Muscle layer of colon (tissue), 2 donors: ENCODE results near the gene CIT.

Experiments
- H3K27ac ChIP-seq: one replicate; pipeline ENCODE4 v1.7.0; 2013; ENCODE audit warnings: low read depth, mild to moderate bottlenecking, low read length, moderate library complexity
- H3K27me3 ChIP-seq, 2 donors: one replicate each; pipeline ENCODE4 v1.7.0; 2013; ENCODE audit warnings: low read length in 2 of 2, mild to moderate bottlenecking in 2 of 2; ENCODE audit not compliant: insufficient read depth in 2 of 2, control insufficient read depth in 1 of 2
- H3K36me3 ChIP-seq: one replicate; pipeline ENCODE4 v1.7.0; 2013; ENCODE audit warnings: mild to moderate bottlenecking, low read length; ENCODE audit not compliant: insufficient read depth
- H3K4me1 ChIP-seq: one replicate; pipeline ENCODE4 v1.7.0; 2013; ENCODE audit warnings: mild to moderate bottlenecking, low read length; ENCODE audit not compliant: insufficient read depth
- H3K4me3 ChIP-seq, 2 donors: one replicate each; pipeline ENCODE4 v1.7.0; 2013; ENCODE audit warnings: low read length in 2 of 2, low read depth in 1 of 2, mild to moderate bottlenecking in 1 of 2, moderate library complexity in 1 of 2
- H3K9ac ChIP-seq: one replicate; pipeline ENCODE4 v1.7.0; 2013; ENCODE audit warnings: low read length
- H3K9me3 ChIP-seq: one replicate; pipeline ENCODE4 v1.7.0; 2013; ENCODE audit warnings: mild to moderate bottlenecking, low read length
- donor health status: abdominal sarcoma.
- donor health status: Adenocarcinoma of cecum.

Gene CIT

DNA sequence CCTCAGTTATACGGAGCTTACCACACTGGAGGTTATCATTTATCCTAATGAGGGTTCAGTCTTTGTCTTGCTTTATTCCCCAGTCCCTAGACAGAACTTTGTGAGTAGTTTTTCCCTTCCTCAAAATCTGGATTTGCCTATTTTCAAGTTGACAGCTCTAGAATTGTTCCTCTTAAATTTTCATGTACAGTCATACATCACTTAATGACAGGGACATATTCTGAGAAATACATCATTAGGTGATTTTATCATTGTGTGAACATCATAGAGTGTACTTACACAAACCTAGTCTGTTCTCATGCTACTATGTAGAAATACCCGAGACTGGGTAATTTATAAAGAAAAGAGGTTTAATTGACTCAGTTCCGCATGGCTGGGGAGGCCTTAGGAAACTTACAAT is 206.1 kb downstream of the CIT start:
- Histone ChIP-seq H3K27ac (no peak overlapping the region), H3K4me3 (no peak overlapping the region), H3K4me1 (peaks cover 24% of the 10 kb centered on the region), H3K27me3 (no peaks in the 10 kb centered on the region), H3K36me3 (peaks cover 46% of the 10 kb centered on the region), H3K9ac (no peak overlapping the region), H3K9me3 (no peaks in the 10 kb centered on the region)

DNA sequence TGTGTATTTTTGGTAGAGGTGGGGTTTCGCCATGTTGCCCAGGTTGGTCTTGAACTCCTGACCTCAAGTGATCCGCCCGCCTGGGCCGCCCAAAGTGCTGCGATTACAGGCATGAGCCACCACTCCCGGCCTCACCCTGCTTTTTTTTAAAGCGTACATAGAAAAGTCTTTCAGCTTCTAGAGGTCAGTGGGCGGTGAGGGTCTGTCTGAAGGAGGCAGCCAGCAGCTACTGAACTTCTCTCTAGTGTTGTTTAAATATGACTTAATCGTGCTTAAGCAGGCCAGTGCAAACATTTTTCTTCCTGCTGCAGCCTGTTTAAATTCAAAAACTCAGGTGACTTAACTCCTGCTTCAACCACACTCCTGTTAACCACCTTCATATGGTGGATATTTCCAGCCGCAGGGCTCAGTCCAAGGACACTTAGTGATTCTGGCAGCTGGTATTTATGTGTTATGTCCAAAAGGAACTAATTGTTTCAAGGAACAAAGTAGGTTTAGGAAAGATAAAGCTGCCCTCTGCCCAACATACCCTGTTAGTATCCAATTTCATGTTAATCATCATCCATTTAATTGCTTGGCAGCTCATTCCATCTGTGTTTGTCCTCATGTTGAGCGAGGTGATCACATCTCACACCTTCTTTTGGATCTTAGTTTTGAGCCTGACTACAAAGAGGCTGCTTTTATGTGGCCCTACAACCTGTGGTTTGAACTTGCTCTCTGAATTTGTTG is 207.2 kb downstream of the CIT start:
- Histone ChIP-seq H3K9ac (no peak overlapping the region), H3K4me3 (no peak overlapping the region), H3K4me1 (peaks cover 24% of the 10 kb centered on the region), H3K9me3 (no peaks in the 10 kb centered on the region), H3K36me3 (peaks cover 35% of the 10 kb centered on the region), H3K27me3 (no peaks in the 10 kb centered on the region), H3K27ac (no peak overlapping the region)

DNA sequence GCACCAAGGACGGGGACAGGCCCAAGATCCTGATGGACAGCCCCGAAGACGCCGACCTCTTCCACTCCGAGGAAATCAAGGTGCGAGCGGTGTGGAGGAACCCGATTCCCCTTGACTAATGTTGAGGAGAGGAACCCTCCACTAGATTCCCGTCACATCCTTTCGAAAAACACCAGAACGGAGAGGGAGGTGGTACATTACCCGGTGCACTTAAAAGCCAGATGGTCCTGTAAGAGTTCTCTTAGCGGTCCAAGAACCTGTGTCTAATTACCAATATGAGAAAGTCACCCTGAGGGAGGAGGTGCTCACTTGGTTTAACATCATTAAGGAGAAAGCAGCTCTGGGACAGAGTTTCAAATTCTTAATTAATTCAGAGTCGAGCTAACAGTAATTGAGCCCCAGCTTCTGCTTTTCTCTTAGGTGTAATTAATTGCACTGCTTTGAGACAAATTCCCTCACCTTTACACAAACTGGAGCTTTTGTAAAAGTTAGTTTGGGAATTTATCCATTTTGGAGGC is 208.7 kb downstream of the CIT start:
- H3K27ac ChIP-seq = peak overlapping the region; percentile 73
- peaks cover 24% of the 10 kb centered on the region for H3K4me1 ChIP-seq
- H3K27me3 ChIP-seq = no peaks in the 10 kb centered on the region
- peak overlapping the region; percentile 91 for H3K9ac ChIP-seq
- H3K36me3 ChIP-seq = peaks cover 19% of the 10 kb centered on the region
- peak overlapping the region; percentile 67 to 94 for H3K4me3 ChIP-seq
- no peaks in the 10 kb centered on the region for H3K9me3 ChIP-seq

DNA sequence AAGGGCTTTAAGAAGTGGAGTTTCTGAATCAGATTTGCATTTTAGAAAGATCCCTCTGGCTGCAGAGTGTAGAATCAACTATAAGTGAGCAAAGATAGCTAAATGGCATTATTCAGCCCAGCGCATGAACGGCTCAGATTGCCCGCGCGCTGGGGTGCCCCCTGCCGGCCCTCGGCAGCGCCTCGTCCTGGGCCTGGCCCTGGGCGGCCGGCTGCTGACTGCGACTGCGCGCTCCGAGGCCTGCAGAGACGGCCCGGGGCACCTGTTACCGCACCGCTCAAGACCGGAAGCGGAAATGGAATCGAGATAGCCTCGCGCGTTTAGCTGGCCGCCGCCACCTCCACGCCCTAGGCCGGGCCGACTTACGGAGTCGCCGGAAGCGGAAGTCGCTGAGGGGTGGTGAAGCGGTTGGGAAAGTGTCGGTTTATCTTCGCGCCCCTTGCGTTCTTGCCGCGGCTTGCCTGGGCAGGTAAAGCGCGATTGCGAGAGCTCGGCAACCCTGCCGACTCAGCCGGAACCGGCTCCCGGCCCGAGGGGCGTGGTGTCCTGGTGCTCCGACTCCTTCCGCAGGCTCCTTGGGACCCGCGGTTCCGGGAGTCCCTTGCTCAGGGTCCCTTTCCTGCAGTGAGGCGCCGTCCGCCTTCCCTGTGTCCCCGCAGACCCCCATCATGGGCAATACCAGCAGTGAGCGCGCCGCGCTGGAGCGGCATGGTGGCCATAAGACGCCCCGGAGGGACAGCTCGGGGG is 209.4 kb downstream of the CIT start, which contains the start of gene PRKAB1:
PRKAB1 (plus strand) TSS at position 557 of the 747 bp plus-strand sequence; CDS start at position 669, 112 bp downstream.
- H3K27me3 ChIP-seq = no peaks in the 10 kb centered on the region
- peaks cover 24% of the 10 kb centered on the region for H3K4me1 ChIP-seq
- no peaks in the 10 kb centered on the region for H3K9me3 ChIP-seq
- H3K27ac ChIP-seq = peak within 1 kb of the TSS; percentile 73
- H3K9ac ChIP-seq = peak within 1 kb of the TSS; percentile 91
- H3K36me3 ChIP-seq = peaks cover 14% of the 10 kb centered on the region
- peak within 1 kb of the TSS; percentile 67 to 94 for H3K4me3 ChIP-seq

DNA sequence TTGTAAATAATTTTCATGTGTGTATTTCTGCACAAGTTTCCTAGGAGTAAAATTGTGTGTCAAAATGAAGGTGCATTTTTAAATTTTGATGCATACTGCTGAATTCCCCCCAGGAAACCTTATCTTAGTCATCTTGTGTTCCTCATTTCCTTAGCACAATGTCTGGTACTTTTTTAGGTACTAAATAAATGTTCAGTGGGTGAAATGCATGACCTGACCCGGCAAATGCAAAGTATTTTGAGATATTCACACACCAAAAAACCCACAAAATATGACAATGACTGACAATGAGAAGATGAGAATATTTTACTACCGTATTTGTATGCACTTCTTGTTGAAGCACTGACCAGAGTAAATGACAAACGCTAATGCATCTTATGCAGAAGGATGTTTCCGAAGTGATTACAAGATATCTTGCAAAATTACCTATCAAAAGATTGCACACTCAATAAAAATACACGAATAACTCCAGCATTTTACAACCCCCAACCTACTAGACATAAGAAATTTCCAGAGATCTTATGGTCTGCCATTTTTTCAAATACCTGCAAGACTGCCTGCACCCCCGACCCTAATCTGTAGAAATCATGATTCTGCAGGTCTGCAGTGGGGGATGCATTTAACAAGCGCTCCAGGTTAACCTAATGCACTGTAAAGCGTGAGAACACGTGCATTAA is 210.1 kb downstream of the CIT start:
- Histone ChIP-seq H3K4me1 (peaks cover 24% of the 10 kb centered on the region), H3K9ac (no peak overlapping the region), H3K4me3 (peak overlapping the region; percentile 67 to 94), H3K27ac (peak overlapping the region; percentile 73), H3K27me3 (no peaks in the 10 kb centered on the region), H3K9me3 (no peaks in the 10 kb centered on the region), H3K36me3 (peaks cover 8% of the 10 kb centered on the region)

DNA sequence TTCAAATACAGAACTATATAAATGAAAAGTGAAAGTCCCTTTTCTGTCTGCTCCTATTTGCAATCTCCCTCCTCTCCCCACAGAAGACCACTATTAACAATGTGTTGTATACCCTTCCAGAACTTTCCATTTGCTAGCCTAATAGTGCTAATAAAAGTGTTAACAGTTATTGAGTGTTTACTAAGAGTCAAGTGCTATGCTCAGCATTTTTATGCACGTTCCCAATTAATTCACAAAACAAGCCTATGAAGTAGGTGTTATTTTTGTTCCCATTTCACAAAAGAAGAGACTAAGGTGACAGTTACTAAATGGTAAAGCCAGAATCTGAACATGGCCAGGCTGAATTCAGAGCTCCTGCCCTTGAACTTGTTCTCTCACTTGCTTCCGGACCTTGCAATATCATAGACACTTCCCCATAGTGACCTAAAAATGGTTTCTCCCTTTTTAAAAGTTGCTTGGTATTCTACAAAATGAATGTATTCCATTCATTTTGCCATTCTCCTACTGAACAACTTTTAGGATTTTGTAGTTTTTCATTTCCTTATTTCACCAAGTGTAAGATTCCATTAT is 210.8 kb downstream of the CIT start:
- peaks cover 24% of the 10 kb centered on the region for H3K4me1 ChIP-seq
- no peaks in the 10 kb centered on the region for H3K27me3 ChIP-seq
- no peak overlapping the region for H3K4me3 ChIP-seq
- no peak overlapping the region for H3K9ac ChIP-seq
- peaks cover under 1% of the 10 kb centered on the region for H3K36me3 ChIP-seq
- no peak overlapping the region for H3K27ac ChIP-seq
- no peaks in the 10 kb centered on the region for H3K9me3 ChIP-seq

DNA sequence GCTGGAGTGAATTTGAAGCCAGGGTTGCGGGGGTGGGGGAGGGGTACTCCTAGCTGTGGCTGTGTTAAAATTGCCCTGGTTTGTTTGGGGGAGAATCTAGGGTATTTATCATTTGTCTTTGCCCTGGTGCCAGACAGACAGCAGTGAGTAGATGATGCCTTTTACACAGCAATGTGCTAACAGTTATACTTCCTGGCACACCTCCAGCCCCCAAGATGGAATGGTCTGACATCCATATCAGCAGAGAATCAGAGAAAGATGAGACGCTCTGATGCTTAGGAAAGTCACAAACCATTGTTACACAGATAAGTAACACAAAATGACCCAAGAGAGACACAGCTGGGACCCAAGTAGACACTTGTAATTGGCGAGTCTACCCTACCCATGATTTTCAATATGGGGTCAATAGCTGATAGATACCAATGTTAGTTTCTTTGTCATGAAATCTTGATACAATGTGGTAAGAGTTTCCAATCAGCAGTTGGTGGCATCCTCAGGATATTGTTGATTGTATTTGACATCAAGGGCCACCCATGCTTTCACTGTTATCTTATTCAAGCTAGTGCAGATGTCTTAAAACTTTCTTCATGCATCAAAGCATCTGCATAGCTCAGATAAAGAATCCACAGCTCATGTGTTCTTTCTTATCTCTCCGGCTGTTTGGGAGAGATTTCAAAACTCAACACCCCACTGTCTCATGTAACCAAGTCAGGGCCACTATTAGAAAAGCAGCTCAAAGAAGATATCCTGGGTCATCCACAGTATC is 211.8 kb downstream of the CIT start:
- H3K27ac ChIP-seq = no peak overlapping the region
- H3K9ac ChIP-seq = no peak overlapping the region
- H3K36me3 ChIP-seq = no peaks in the 10 kb centered on the region
- H3K27me3 ChIP-seq = no peaks in the 10 kb centered on the region
- H3K4me1 ChIP-seq = peaks cover 23% of the 10 kb centered on the region
- no peak overlapping the region for H3K4me3 ChIP-seq
- H3K9me3 ChIP-seq = no peaks in the 10 kb centered on the region

DNA sequence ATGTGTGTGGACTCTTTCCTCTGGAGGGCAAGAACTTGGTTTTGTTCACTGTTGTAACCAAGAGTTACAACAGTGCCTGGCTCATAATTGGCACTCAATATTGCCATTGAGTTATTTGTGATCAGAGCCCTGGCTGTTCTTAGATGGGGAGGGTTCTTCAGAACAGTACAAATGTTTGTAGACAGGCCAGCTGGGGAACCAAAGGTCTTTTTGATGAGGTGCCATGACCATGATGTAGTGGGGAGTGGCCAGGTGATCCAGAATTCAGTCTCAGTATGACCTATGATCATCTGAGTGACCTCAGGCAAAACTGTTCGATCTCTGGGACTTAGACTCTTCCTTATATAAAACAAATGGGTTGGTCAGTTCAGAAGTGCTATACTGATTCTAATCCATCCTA is 212.5 kb downstream of the CIT start:
- no peak overlapping the region for H3K4me3 ChIP-seq
- peaks cover 19% of the 10 kb centered on the region for H3K4me1 ChIP-seq
- H3K9me3 ChIP-seq = no peaks in the 10 kb centered on the region
- H3K27ac ChIP-seq = no peak overlapping the region
- no peaks in the 10 kb centered on the region for H3K36me3 ChIP-seq
- no peak overlapping the region for H3K9ac ChIP-seq
- no peaks in the 10 kb centered on the region for H3K27me3 ChIP-seq

DNA sequence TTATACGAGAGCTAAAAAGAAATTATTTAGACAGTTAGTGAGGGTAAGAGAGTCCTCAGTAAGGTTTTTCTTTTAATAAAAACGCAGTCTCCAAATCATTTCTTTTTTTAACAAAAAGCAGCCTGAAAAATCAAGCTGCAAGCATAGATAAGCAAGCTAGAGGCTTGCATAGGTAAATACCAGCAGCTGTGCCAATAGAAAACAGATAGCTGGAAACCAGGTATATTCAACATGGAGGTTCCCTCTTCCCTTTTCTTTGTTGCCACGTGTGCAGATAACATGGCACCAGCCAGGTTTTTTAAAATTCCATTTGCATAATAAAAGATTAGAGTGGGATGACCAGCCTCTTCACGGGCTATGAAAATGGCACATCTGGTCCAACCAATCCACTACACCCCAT is 215.2 kb downstream of the CIT start:
- no peaks in the 10 kb centered on the region for H3K27me3 ChIP-seq
- no peak overlapping the region for H3K27ac ChIP-seq
- no peaks in the 10 kb centered on the region for H3K36me3 ChIP-seq
- H3K9ac ChIP-seq = no peak overlapping the region
- H3K4me1 ChIP-seq = peaks cover 8% of the 10 kb centered on the region
- H3K4me3 ChIP-seq = no peak overlapping the region
- no peaks in the 10 kb centered on the region for H3K9me3 ChIP-seq

DNA sequence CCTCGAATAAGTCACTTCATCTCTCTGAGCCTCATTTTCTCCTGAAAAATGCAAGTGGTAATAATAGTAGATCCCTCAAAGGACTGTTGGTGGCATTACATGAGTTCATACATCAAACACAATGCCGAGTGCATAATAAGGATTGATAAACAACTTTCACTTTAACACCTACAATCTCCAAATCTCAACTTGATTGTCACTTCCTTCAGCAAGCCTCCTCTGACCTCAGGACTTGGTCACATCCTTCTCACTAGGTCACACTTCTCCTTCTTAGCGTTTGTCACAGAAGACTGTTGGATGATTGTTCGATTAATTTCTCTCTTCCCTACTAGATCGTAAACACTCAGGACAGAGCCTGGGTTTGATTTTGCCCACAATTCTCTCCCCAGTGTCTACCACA is 217.0 kb downstream of the CIT start:
- no peak overlapping the region for H3K9ac ChIP-seq
- no peak overlapping the region for H3K27ac ChIP-seq
- H3K9me3 ChIP-seq = no peaks in the 10 kb centered on the region
- H3K27me3 ChIP-seq = no peaks in the 10 kb centered on the region
- no peaks in the 10 kb centered on the region for H3K36me3 ChIP-seq
- H3K4me1 ChIP-seq = no peaks in the 10 kb centered on the region
- no peak overlapping the region for H3K4me3 ChIP-seq
